H1 (cell line): ENCODE data around the gene HMCN2. TPM values are rescaled to one million over a fixed set of nuclear protein-coding genes. Genes with fewer than 3 reads are reported as not detected.

ENCODE experiments used
- CTCF ChIA-PET: fragments of 300-600 bp; sonication (Branson Sonifier 250); formaldehyde crosslinking; loops from one replicate; lab custom pipeline; 2021; ENCODE audit not compliant: partially characterized antibody; lab: Charles Lee
- POLR2A ChIA-PET: fragments of 300-600 bp; sonication (Branson Sonifier 250); formaldehyde crosslinking; loops from one replicate; lab custom pipeline; 2021; ENCODE audit warnings: inconsistent platforms; ENCODE audit not compliant: partially characterized antibody; lab: Charles Lee
- DNase-seq, 2 experiments: peaks; one replicate each; pipeline versions ENCODE4 v3.0.0 to v3.0.0-alpha.2; 2010 to 2022; ENCODE audit warnings: low spot score in 2 of 2, low read depth in 1 of 2, mixed read lengths in 1 of 2
- FAIRE-seq: peaks from 2 replicates; lab custom pipeline; 2011; peaks lifted over from hg19 to GRCh38; lab: Jason Lieb, UNC
- H2AFZ ChIP-seq: 2 replicates; pipeline ENCODE4 v1.8.1; 2012; ENCODE audit warnings: low read length, inconsistent platforms
- H2AK5ac ChIP-seq: 2 replicates; pipeline ENCODE4 v1.6.1; 2013; ENCODE audit warnings: low read depth, low read length
- H2BK120ac ChIP-seq: replicated peaks from 2 replicates; pipeline ENCODE3; 2013; ENCODE audit warnings: low read depth, low read length, inconsistent platforms
- H2BK12ac ChIP-seq: 2 replicates; pipeline ENCODE4 v1.6.1; 2013; ENCODE audit warnings: low read depth, low read length
- H2BK15ac ChIP-seq: 2 replicates; pipeline ENCODE4 v1.6.1; 2013; ENCODE audit warnings: low read length
- H2BK20ac ChIP-seq: 2 replicates; pipeline ENCODE4 v1.6.1; 2013; ENCODE audit warnings: low read length
- H2BK5ac ChIP-seq: 2 replicates; pipeline ENCODE4 v1.6.1; 2013; ENCODE audit warnings: low read depth, low read length
- H3K14ac ChIP-seq: 2 replicates; pipeline ENCODE4 v1.6.1; 2013; ENCODE audit warnings: inconsistent platforms; ENCODE audit not compliant: insufficient read length
- H3K18ac ChIP-seq: 2 replicates; pipeline ENCODE4 v1.6.1; 2013; ENCODE audit warnings: low read length; ENCODE audit errors: extremely low read depth
- H3K23ac ChIP-seq: 2 replicates; pipeline ENCODE4 v1.6.1; 2013; ENCODE audit warnings: inconsistent platforms; ENCODE audit not compliant: insufficient read length
- H3K23me2 ChIP-seq: 2 replicates; pipeline ENCODE4 v1.6.1; 2013; ENCODE audit warnings: low read depth, low read length
- H3K27ac ChIP-seq: 2 replicates; pipeline ENCODE4 v1.6.1; 2011; ENCODE audit warnings: low read depth, low read length, inconsistent platforms
- H3K27me3 ChIP-seq, 4 experiments: replicated peaks in 1 of 4; 1 replicate in 1 of 4; 2 replicates in 3 of 4; pipeline versions ENCODE4 v1.6.1 to v1.8.1; 2011 to 2013; ENCODE audit warnings: low read length in 3 of 4, mild to moderate bottlenecking in 3 of 4, inconsistent platforms in 2 of 4, mixed read lengths in 2 of 4, moderate library complexity in 1 of 4; ENCODE audit not compliant: control insufficient read depth in 3 of 4, insufficient read depth in 3 of 4; ENCODE audit errors: extremely low read depth in 1 of 4
- H3K36me3 ChIP-seq, 4 experiments: 2 replicates each; pipeline versions ENCODE4 v1.6.1 to v1.8.1; 2011 to 2013; ENCODE audit warnings: mild to moderate bottlenecking in 4 of 4, low read length in 3 of 4, moderate library complexity in 2 of 4, control low read depth in 1 of 4, inconsistent platforms in 1 of 4; ENCODE audit not compliant: insufficient read depth in 4 of 4, control insufficient read depth in 2 of 4
- H3K4ac ChIP-seq: replicated peaks from 2 replicates; pipeline ENCODE3; 2013; ENCODE audit warnings: low read length, low read depth, mixed read lengths, inconsistent platforms; ENCODE audit not compliant: insufficient read length
- H3K4me1 ChIP-seq, 4 experiments: replicated peaks in 1 of 4; 1 replicate in 1 of 4; 2 replicates in 3 of 4; pipeline versions ENCODE4 v1.6.1 to v1.8.1; 2011 to 2013; ENCODE audit warnings: low read length in 3 of 4, inconsistent platforms in 2 of 4, mixed read lengths in 1 of 4; ENCODE audit not compliant: insufficient read depth in 4 of 4, control insufficient read depth in 3 of 4
- H3K4me2 ChIP-seq, 2 experiments: 2 replicates each; pipeline versions ENCODE4 v1.6.1 to v1.8.1; 2011 to 2013; ENCODE audit warnings: low read depth in 2 of 2, low read length in 2 of 2, control low read depth in 1 of 2, inconsistent platforms in 1 of 2, mild to moderate bottlenecking in 1 of 2; ENCODE audit not compliant: insufficient read depth in 1 of 2
- H3K4me3 ChIP-seq, 4 experiments: fragments of 200-600, 300-600 bp in 1 of 4; sonication (generic), shearing (Covaris generic), sonication (Bioruptor Twin) in 1 of 4; 2 replicates each; pipeline versions ENCODE4 v1.5.1 to v1.8.1; 2011 to 2016; ENCODE audit warnings: low read length in 4 of 4, low read depth in 3 of 4, control low read depth in 2 of 4, inconsistent platforms in 2 of 4, mild to moderate bottlenecking in 2 of 4, mixed read lengths in 1 of 4, moderate library complexity in 1 of 4; ENCODE audit not compliant: insufficient read depth in 2 of 4; ENCODE audit errors: extremely low read depth in 1 of 4
- H3K56ac ChIP-seq: replicated peaks from 2 replicates; pipeline ENCODE3; 2013; ENCODE audit warnings: low read depth, mild to moderate bottlenecking, mixed read lengths, low read length, inconsistent platforms; ENCODE audit not compliant: insufficient read length
- H3K79me1 ChIP-seq: 2 replicates; pipeline ENCODE4 v1.6.1; 2013; ENCODE audit warnings: low read depth, low read length, control low read depth
- H3K79me2 ChIP-seq, 2 experiments: 2 replicates each; pipeline versions ENCODE4 v1.6.1 to v1.8.1; 2012 to 2013; ENCODE audit warnings: low read length in 2 of 2, mild to moderate bottlenecking in 2 of 2, inconsistent platforms in 1 of 2; ENCODE audit not compliant: insufficient read depth in 2 of 2, control insufficient read depth in 1 of 2
- H3K9ac ChIP-seq, 4 experiments: replicated peaks in 1 of 4; 1 replicate in 1 of 4; 2 replicates in 3 of 4; pipeline versions ENCODE4 v1.6.1 to v1.8.1; 2011 to 2013; ENCODE audit warnings: low read depth in 3 of 4, low read length in 3 of 4, control low read depth in 2 of 4, mild to moderate bottlenecking in 2 of 4, moderate library complexity in 2 of 4, inconsistent platforms in 1 of 4; ENCODE audit errors: extremely low read depth in 1 of 4
- H3K9me3 ChIP-seq, 2 experiments: 2 replicates each; pipeline versions ENCODE4 v1.6.1 to v1.8.1; 2012 to 2013; ENCODE audit warnings: mild to moderate bottlenecking in 2 of 2, moderate library complexity in 2 of 2, control low read depth in 1 of 2, inconsistent platforms in 1 of 2, low read depth in 1 of 2, low read length in 1 of 2, mixed read lengths in 1 of 2; ENCODE audit not compliant: insufficient read depth in 2 of 2
- H4K20me1 ChIP-seq, 2 experiments: replicated peaks in 1 of 2; 2 replicates each; pipeline versions ENCODE3 to v1.8.1; 2011 to 2013; ENCODE audit warnings: inconsistent platforms in 2 of 2, low read length in 2 of 2, mild to moderate bottlenecking in 1 of 2; ENCODE audit not compliant: insufficient read depth in 2 of 2, control insufficient read depth in 1 of 2
- H4K5ac ChIP-seq: 2 replicates; pipeline ENCODE4 v1.6.1; 2013; ENCODE audit warnings: low read length, low read depth, mixed read lengths, inconsistent platforms; ENCODE audit not compliant: insufficient read length
- H4K8ac ChIP-seq: 2 replicates; pipeline ENCODE4 v1.8.0; 2013; ENCODE audit warnings: mild to moderate bottlenecking, moderate library complexity, low read length, inconsistent platforms; ENCODE audit not compliant: insufficient read depth; ENCODE audit errors: extremely low read depth
- H4K91ac ChIP-seq: replicated peaks from 2 replicates; pipeline ENCODE3; 2013; ENCODE audit warnings: low read length, mixed read lengths, inconsistent platforms; ENCODE audit not compliant: insufficient read length
- BRCA1 ChIP-seq: IDR thresholded peaks from 2 replicates; pipeline ENCODE4 v1.6.1; 2012; ENCODE audit warnings: low read depth, low read length, improper control_type of control experiment
- CBX8 ChIP-seq: fragments of 300-800, 300-1000 bp; sonication (generic); IDR thresholded peaks from 2 replicates; pipeline ENCODE4 v1.7.1; 2016; ENCODE audit warnings: low read depth, low read length, borderline replicate concordance
- EGR1 ChIP-seq: IDR thresholded peaks from 2 replicates; pipeline ENCODE4 v1.6.1; 2011; ENCODE audit warnings: low read depth, low read length, borderline replicate concordance
- KDM1A ChIP-seq: fragments of 200-600, 300-600 bp; sonication (generic); IDR thresholded peaks from 2 replicates; pipeline ENCODE4 v1.7.1; 2016; ENCODE audit warnings: mild to moderate bottlenecking, low read length, borderline replicate concordance
- NANOG ChIP-seq: IDR thresholded peaks from 2 replicates; pipeline ENCODE4 v1.6.1; 2011; ENCODE audit warnings: low read length, low read depth, mild to moderate bottlenecking, inconsistent platforms; ENCODE audit not compliant: insufficient read depth, poor library complexity, severe bottlenecking
- POLR2AphosphoS5 ChIP-seq: IDR thresholded peaks from 2 replicates; pipeline ENCODE4 v1.6.1; 2011; ENCODE audit warnings: low read depth, low read length
- RFX5 ChIP-seq: IDR thresholded peaks from 2 replicates; pipeline ENCODE4 v1.6.1; 2011; ENCODE audit warnings: low read depth, low read length, improper control_type of control experiment, borderline replicate concordance
- SIRT6 ChIP-seq: IDR thresholded peaks from one replicate; pipeline ENCODE4 v1.7.1; 2012; ENCODE audit warnings: low read length, inconsistent platforms
- SP1 ChIP-seq: IDR thresholded peaks from 2 replicates; pipeline ENCODE4 v1.6.1; 2011; ENCODE audit warnings: low read depth, low read length
- SUZ12 ChIP-seq: fragments of 200-600 bp; sonication (generic); IDR thresholded peaks from 2 replicates; pipeline ENCODE4 v1.6.1; 2012; ENCODE audit warnings: mild to moderate bottlenecking, inconsistent platforms, low read length, moderate library complexity, mixed read lengths
- TAF1 ChIP-seq: IDR thresholded peaks from 2 replicates; pipeline ENCODE4 v1.6.1; 2011; ENCODE audit warnings: mild to moderate bottlenecking, low read depth, low read length
- WGBS, 2 experiments: shearing (Covaris generic) in 1 of 2; methylation state at CpG; one replicate each; pipeline versions ENCODE4 v1.1.6 to v1.1.7; 2013 to 2015; ENCODE audit warnings: low lambda C conversion rate in 2 of 2, mixed read lengths in 2 of 2, inconsistent platforms in 1 of 2, low coverage in 1 of 2, missing lambda C conversion rate in 1 of 2; ENCODE audit not compliant: insufficient replicate concordance in 2 of 2, insufficient coverage in 1 of 2, insufficient read length in 1 of 2; ENCODE audit errors: extremely low coverage in 1 of 2, missing lambda C conversion rate in 1 of 2; 5-methylcytosine and 5-hydroxymethylcytosine counted together
- polyA plus RNA-seq, 7 experiments: library from polyadenylated mRNA; depleted of rRNA in 3 of 7; stranded (reverse) in 5 of 7; unstranded in 2 of 7; fragments of >200 nt in 5 of 7; fragments of 200-250 nt in 2 of 7; gene quantifications; 1 replicate in 5 of 7; 2 replicates in 1 of 7; 4 replicates in 1 of 7; pipeline versions ENCODE4 v1.2.1 to v1.2.3, GENCODE V29; 2011 to 2013; ENCODE audit warnings: missing spikeins in 2 of 7, mixed read lengths in 2 of 7
- total RNA-seq: library from RNA; stranded (reverse); fragmentation: NEBNext Ultra II Directional; extraction: Animal tissue kit (Norgen Biotek cat#: 25700); gene quantifications from 2 replicates; pipeline ENCODE4 v1.2.1, GENCODE V29; 2021
- TF ChIP-seq, protein P1 (sequence below): IDR thresholded peaks from 2 replicates; pipeline ENCODE4 v1.6.1; 2012; ENCODE audit warnings: inconsistent platforms
- TF ChIP-seq, protein P2 (sequence below): IDR thresholded peaks from 2 replicates; pipeline ENCODE4 v1.6.1; 2011; ENCODE audit warnings: low read depth, mild to moderate bottlenecking, low read length; ENCODE audit not compliant: insufficient read depth

The HMCN2 gene
- total and polyA plus RNA-seq, 2 of the 8 experiments (the other 6 are each of a cell fraction or from before 2014, with no cell fraction given) = 5.0 to 9.1 TPM

GRCh38 chr9:130454812-130455325, 189.3 kb downstream of the HMCN2 start:
- no peak overlapping the region for H2BK5ac ChIP-seq
- no peak overlapping the region for H3K27ac ChIP-seq
- ChIA-PET CTCF (interaction anchor here (0.7 to 1.3 kb wide), 2 partner anchors 207 to 590 kb away, joined by 3 to 4 read pairs; no protein-coding TSS in a partner anchor), POLR2A (interaction anchor here (1.5 kb wide), 2 partner anchors 8 to 9 kb away, joined by 3 to 7 read pairs; no protein-coding TSS in a partner anchor)
- H4K5ac ChIP-seq = no peak overlapping the region
- H3K27me3 ChIP-seq = no peaks in the 10 kb centered on the region
- DNase-seq = no peak
- 59 to 96% methylated on average over 3 of the region's 3 CpGs for WGBS, 2 experiments
- peaks cover 8% of the 10 kb centered on the region; the same call in 1 of the 2 replicates for H3K23me2 ChIP-seq
- no peak overlapping the region for H2BK12ac ChIP-seq
- no peak overlapping the region for H2BK20ac ChIP-seq
- no peak overlapping the region for H4K91ac ChIP-seq
- H2BK15ac ChIP-seq = no peak overlapping the region
- peak overlapping the region; percentile 70 for H3K56ac ChIP-seq
- peaks cover 0 to 17% (median 12%) of the 10 kb centered on the region in 4 experiments; a peak in 5 of 7 replicates for H3K4me1 ChIP-seq
- peaks cover 0 to 6% of the 10 kb centered on the region in 2 experiments; a peak in 1 of 4 replicates for H3K79me2 ChIP-seq
- no peaks in the 10 kb centered on the region for H3K9me3 ChIP-seq
- no peak overlapping the region for H3K4me2 ChIP-seq
- no peak overlapping the region for H3K4ac ChIP-seq
- H2BK120ac ChIP-seq = no peak overlapping the region
- no peak overlapping the region for H2AFZ ChIP-seq
- H3K18ac ChIP-seq = no peak overlapping the region
- H3K36me3 ChIP-seq = peaks cover 0 to 13% (median 0%) of the 10 kb centered on the region in 4 experiments; a peak in 5 of 8 replicates
- H3K4me3 ChIP-seq = no peak overlapping the region
- H4K20me1 ChIP-seq = peaks cover 2 to 23% of the 10 kb centered on the region in 2 experiments
- H3K14ac ChIP-seq = no peak overlapping the region
- no peak for FAIRE-seq
- no peak overlapping the region for H3K23ac ChIP-seq
- H4K8ac ChIP-seq = no peak overlapping the region
- no peak overlapping the region for H3K9ac ChIP-seq
- H3K79me1 ChIP-seq = peaks cover 2% of the 10 kb centered on the region
- H2AK5ac ChIP-seq = no peak overlapping the region
- TF ChIP-seq KDM1A (no peak), SP1 (no peak), TAF1 (no peak), BRCA1 (no peak), POLR2AphosphoS5 (no peak), SIRT6 (no peak), NANOG (no peak), RFX5 (no peak), CBX8 (no peak), SUZ12 (no peak), EGR1 (no peak)
- TF ChIP-seq, protein P1, sequence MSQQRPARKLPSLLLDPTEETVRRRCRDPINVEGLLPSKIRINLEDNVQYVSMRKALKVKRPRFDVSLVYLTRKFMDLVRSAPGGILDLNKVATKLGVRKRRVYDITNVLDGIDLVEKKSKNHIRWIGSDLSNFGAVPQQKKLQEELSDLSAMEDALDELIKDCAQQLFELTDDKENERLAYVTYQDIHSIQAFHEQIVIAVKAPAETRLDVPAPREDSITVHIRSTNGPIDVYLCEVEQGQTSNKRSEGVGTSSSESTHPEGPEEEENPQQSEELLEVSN = no peak
- TF ChIP-seq, protein P2, sequence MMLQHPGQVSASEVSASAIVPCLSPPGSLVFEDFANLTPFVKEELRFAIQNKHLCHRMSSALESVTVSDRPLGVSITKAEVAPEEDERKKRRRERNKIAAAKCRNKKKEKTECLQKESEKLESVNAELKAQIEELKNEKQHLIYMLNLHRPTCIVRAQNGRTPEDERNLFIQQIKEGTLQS = no peak
